ENCODE results near the gene AK8.

AK8 gene

DNA sequence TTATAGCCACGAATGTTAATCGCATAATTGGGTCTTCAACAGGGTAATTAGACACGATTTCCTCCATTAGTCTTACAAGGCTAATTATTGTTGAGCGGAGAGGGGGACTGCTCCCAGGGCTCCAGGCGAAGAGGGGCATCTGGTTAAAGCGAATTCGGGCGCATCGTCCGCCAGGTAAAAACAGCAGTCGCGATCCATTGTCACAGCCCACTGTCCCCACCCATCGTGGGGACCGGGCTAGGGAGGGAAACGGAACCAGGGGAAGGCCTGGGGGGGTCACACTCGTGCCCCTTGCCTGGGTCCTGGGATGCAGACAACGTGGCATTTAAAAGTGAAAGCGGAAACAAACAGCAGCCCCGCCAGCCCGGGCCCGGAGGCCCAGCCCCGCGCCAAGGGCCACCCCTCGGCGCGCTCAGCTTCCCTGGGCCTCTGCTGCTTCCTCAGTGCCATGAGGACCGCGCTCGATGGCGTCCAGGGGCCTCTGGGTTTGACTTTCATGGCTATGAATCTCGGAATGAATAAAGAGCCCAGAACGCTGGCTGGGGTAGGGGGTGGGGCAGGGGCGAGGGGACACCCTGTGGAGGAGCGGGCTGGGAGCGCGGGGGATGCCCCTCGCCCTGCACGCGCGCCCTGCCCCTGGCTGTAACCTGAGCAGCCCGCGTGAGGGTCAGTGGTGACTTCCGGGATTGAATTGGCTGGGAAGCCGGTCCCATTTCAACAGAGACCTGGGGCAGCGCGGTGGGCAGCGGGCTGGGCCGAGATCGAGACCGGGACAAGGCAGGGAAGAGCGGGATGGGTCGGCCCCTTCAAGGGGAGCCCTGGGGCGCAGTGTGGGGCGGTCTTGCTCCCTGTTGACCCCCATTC lies 107.9 kb downstream of the AK8 start:
- DNase-seq, result peak; percentile 70

DNA sequence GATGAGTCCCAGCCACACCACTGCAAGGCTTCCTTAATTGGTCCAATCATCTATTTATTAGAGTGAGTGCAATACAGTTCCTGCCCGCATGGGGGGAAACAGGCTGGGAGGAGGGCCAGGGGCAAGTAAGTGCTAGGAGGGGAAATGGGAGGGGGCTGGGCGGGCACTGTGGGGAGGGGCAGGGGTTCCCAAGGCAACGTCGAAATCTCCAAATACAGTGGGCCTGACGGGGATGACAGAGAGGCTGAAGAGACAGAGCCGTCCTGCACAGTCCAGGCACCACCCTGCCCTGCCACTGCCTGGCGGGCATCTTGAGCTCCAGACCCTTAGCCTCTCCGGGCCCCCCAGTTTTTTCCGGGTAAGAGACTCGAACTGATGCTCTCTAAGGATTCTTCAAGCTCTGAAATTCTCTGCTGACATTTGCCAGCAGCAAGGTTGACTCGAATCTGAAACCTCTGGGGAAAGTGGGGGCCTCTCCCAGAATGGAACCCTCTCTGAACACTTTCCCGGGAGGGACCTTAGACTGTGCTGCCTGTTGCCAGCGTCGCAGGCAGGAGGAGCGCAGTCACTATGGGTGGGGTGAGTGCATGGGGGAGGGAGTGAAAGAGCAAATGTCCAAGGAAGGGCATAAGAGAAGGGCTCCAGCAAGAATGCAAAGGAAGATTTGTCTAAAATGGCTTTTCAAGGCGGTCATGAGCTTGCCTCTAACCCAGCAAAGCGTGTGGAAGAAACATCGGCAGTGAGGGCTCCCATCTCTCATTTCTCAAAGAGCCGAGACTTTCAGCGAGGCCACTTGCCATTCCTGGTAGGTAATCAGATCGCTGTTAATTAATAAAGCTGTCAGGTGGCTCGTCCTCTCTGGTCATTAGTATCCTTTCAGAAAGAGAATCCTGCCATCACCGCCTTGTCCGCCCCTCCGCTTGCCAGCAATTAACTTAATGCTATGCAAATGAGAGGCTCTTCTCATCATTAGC lies 108.9 kb downstream of the AK8 start:
- peak; percentile 70 for DNase-seq

GRCh38 chr9:132763574-132763973 lies 114.5 kb downstream of the AK8 start:
- no peak for DNase-seq

DNA sequence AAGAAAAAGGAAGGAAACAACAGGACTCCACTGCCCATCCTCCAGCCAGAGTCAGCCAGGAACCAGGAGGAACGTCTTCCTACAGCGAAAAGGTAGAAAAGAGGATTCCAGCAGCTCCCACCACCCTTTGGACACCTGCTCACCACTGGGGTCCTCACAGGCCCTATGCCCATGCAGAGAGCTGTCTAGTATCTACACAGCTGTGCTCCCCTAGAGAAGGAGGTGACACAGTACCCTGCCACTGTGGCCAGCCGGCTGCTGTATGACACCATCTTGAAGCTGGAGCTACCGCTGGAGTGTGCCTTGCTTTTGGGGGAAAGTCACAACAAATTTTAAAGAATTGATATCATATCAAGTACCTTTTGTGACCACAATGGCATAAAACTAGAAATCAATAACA lies 115.2 kb downstream of the AK8 start:
- DNase-seq, result no peak

GRCh38 chr9:132761602-132762001 lies 116.5 kb downstream of the AK8 start:
- no peak for DNase-seq

GRCh38 chr9:132760057-132760456 lies 118.0 kb downstream of the AK8 start:
- DNase-seq, result no peak

- DNase-seq, result no peak
Measured at GRCh38 chr9:132757016-132757415, 121.1 kb downstream of the AK8 start.

DNA sequence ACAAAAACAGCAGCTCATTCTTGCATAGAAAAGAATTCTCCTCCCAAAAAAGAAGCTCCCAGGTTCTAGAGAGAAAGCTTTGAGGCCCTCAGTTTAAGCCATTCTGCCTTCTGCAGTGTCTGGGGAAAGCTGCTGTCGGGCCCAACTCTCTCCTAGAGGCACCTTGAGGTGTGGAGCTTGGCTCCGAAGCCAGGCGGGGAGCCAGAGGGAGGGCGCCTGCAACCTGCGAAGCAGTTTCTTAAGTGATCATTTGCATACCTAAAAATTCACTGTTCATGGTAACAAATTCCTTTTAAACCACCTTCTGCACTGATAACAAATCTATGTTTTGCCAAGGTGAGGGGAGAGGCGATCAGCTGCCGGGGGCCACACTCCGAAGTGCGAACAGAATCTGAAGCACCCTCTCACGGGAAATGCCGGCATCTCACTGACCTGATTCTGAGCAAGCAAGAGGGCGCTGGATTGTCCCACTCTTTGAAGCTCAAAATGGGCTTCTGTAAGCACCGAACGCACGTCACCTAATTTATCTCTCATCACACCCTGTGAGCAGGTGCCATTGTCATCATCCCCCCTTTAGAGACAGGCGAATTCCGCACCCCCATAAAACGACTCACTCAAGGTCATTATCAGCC lies 121.8 kb downstream of the AK8 start:
- DNase-seq, result no peak

GRCh38 chr9:132755096-132755495 lies 123.0 kb downstream of the AK8 start:
- DNase-seq, result no peak

DNA sequence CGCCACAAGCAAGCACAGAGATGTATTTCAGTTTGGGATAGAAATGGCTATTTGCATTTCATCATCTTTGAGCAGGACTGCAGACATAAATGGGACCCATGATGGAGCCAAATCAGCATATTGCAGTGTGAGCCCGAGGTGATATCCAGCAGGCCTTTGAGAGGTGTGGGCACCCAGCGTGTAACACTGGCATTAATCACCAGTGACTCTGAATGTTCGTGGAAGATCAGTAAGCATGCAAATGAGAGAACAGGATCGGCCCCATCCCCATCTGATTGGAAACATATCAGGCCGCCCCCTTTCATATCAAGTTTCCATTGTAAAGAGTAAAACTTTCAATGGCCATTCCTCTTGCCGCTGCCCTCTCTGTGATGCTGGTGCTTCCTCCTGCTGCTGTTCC lies 123.8 kb downstream of the AK8 start:
- no peak for DNase-seq

DNA sequence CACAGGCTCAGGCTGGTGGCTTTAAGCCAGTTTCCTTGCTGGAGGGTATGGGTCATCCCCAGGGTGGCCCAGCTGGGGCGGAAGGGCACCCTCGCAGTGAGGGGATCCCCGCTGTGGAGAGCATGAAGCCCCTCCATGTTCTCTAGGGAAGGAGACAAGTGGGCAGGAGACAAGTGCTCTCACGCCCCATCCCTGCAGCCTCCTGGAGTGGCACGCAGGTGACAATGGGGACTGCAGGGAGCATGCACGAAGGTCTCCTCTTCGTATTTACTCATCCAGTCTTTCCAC lies 124.5 kb downstream of the AK8 start:
- no peak for DNase-seq

GRCh38 chr9:132752877-132753592 lies 125.0 kb downstream of the AK8 start:
- DNase-seq, result no peak

GRCh38 chr9:132750668-132751067 lies 127.4 kb downstream of the AK8 start:
- no peak for DNase-seq

DNA sequence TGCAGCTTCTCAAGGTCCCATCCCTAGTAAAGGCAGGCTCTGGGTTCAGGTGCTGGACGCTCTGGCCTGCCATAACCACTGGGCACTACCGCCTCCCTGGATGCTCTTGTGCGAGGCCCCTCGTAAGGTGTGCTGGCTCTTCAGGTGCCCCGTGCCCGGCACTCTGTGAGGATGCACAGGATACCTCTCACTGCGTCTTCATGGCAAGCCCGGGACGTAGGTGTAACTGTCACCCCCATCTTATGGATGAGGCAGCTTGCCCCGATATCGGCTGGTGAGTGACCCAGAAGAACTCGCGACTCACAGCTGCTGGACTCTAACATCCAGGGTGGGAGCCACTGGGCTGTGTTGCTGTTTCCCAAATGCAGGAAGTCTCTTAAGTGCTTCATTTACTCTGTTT lies 128.8 kb downstream of the AK8 start:
- no peak for DNase-seq

DNA sequence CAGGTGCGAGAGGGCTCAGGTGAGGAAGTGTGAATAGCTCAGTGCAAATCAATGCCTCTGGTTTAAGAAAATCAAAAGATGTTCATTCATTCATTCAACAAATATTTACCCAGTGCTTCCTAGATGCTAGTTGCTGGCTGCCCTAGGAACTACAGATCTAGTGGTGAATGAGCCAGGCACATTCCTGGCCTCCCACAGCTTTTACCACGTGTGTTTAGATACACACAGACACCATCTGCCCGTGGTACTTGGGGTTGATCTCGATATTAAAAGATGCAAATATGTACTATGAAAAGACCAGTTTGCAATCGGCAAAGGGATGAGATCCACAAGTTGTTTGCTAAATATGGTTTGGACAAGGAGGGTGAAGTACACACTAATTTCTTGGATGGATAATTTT lies 129.6 kb downstream of the AK8 start:
- DNase-seq, result no peak

- no peak for DNase-seq
Measured at GRCh38 chr9:132745756-132746709, 132.1 kb downstream of the AK8 start.

- no peak for DNase-seq
Measured at GRCh38 chr9:132744881-132745755, 133.0 kb downstream of the AK8 start.

GRCh38 chr9:132743931-132744479 lies 134.1 kb downstream of the AK8 start:
- no peak for DNase-seq

DNA sequence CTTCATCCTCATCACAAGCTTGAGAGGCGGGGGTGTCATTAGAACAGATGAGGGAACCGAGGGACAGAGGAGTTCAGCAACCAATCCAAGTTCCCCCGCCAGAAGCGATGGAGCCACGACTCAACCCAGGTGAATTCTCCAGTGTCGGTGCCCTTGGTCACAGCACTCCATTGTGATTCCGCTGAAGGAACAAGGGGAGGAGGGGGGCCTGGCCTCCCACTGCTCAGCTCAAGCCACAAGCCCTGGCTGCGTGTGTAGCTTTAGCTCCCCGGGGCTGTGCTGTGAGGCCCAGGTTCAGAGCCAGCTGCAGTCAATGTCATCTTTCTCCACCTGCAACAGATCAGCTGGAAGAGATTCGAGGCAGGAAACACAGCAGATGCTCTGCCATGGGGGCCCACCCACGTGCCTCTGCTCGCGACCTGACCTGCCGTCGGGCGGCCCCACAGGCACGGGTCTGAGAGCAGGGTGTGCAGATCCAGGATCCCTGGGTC lies 135.2 kb downstream of the AK8 start:
- DNase-seq, result no peak

Data from activated naive CD4-positive, alpha-beta T cell treated with anti-CD3 and anti-CD28 coated beads, Interleukin-2, amount 50 U/mL, for 16 hours (primary cell).